OCI-LY1 (cell line): ENCODE data around the gene KRABD2.

ENCODE experiments used
- H2AFZ ChIP-seq: fragments of 200-600 bp; sonication (generic), shearing (Covaris generic); 2 replicates; pipeline ENCODE4 v1.6.0; 2014; ENCODE audit warnings: antibody characterized with exemption, mild to moderate bottlenecking, low read length
- H3F3A ChIP-seq: fragments of 200-600 bp; sonication (generic), shearing (Covaris generic); 2 replicates; pipeline ENCODE4 v1.6.0; 2014; ENCODE audit warnings: mild to moderate bottlenecking, antibody characterized with exemption, low read length, moderate library complexity; ENCODE audit not compliant: insufficient read depth
- H3K27ac ChIP-seq: fragments of 200-600 bp; sonication (generic); 2 replicates; pipeline ENCODE4 v1.5.1; 2014; ENCODE audit warnings: low read length, mixed run types, mild to moderate bottlenecking, low read depth; ENCODE audit not compliant: poor library complexity, severe bottlenecking
- H3K27me3 ChIP-seq: fragments of 200-600 bp; sonication (generic); 2 replicates; pipeline ENCODE4 v1.6.0; 2014; ENCODE audit warnings: antibody characterized with exemption, mild to moderate bottlenecking, low read length, moderate library complexity; ENCODE audit not compliant: insufficient read depth
- H3K36me3 ChIP-seq: fragments of 200-600 bp; sonication (generic); 2 replicates; pipeline ENCODE4 v1.6.1; 2014; ENCODE audit warnings: mild to moderate bottlenecking, antibody characterized with exemption, low read length, moderate library complexity, mixed read lengths; ENCODE audit not compliant: insufficient read depth
- H3K4me1 ChIP-seq: fragments of 200-600 bp; sonication (generic); 2 replicates; pipeline ENCODE4 v1.5.1; 2014; ENCODE audit warnings: mild to moderate bottlenecking, low read length, moderate library complexity; ENCODE audit not compliant: insufficient read depth, severe bottlenecking
- H3K4me2 ChIP-seq: fragments of 200-600 bp; sonication (generic), shearing (Covaris generic); 2 replicates; pipeline ENCODE4 v1.6.1; 2014; ENCODE audit warnings: low read length
- H3K4me3 ChIP-seq: fragments of 200-600 bp; sonication (generic); 2 replicates; pipeline ENCODE4 v1.5.1; 2014; ENCODE audit warnings: low read length, low read depth, mild to moderate bottlenecking, mixed read lengths; ENCODE audit not compliant: poor library complexity, severe bottlenecking
- H3K79me2 ChIP-seq: fragments of 200-600 bp; shearing (Covaris generic); 2 replicates; pipeline ENCODE4 v1.6.1; 2016; ENCODE audit warnings: mixed run types, low read length, mixed read lengths; ENCODE audit not compliant: insufficient read depth
- H3K9ac ChIP-seq: fragments of 200-600 bp; sonication (generic), shearing (Covaris generic); 2 replicates; pipeline ENCODE4 v1.6.1; 2014; ENCODE audit warnings: mild to moderate bottlenecking, low read length, mixed read lengths
- H3K9me2 ChIP-seq: fragments of 200-600 bp; sonication (generic), shearing (Covaris generic); 2 replicates; pipeline ENCODE4 v1.6.1; 2014; ENCODE audit warnings: low read depth, mild to moderate bottlenecking, low read length, mixed read lengths
- H3K9me3 ChIP-seq: fragments of 200-600 bp; shearing (Covaris generic); 2 replicates; pipeline ENCODE4 v1.6.1; 2014; ENCODE audit warnings: low read length, mixed read lengths
- H4K20me1 ChIP-seq: fragments of 200-600 bp; sonication (generic), shearing (Covaris generic); 2 replicates; pipeline ENCODE4 v1.6.0; 2016; ENCODE audit warnings: mild to moderate bottlenecking, low read length; ENCODE audit not compliant: insufficient read depth
- EZH2 ChIP-seq: fragments of 200-600 bp; sonication (generic), shearing (Covaris generic); IDR thresholded peaks from 2 replicates; pipeline ENCODE4 v1.8.0; 2017; ENCODE audit warnings: borderline replicate concordance, mixed run types, mild to moderate bottlenecking, antibody characterized with exemption, low read length, moderate library complexity, mixed read lengths
- TF ChIP-seq, protein P1 (sequence below): fragments of 200-600 bp; sonication (generic), shearing (Covaris generic); IDR thresholded peaks from 2 replicates; pipeline ENCODE4 v1.5.1; 2017; ENCODE audit warnings: mild to moderate bottlenecking, antibody characterized with exemption, low read length, moderate library complexity, mixed read lengths

KRABD2 gene

DNA sequence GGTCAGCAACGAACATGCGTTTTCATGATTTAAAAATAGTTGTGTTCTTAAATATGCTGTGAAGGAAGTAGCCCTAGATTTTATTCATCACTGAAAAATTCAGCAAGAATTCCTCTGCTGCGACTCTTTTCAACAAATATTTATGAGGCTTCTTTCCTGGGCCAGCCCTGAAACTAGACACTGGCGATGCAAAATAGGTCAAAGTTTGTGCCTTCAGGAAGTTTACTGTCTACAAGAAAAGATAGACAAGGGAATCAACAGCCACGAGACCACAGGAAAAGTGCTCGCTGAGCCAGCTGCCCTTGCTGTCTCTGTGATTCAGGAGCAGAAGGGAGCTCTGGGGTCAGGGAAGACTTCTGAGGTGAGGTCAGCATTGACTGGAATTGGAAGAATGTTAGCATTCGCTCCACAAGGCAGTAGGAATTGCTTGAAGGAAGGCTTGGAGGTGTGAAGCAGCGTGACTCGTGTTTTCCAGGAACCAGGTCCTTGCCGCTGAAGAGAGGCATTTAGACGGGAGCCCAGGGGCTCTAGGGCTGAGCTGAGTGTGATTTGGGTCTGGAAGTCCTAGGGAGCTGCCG lies 8.4 kb upstream of the KRABD2 start:
- Histone ChIP-seq H3F3A (0 out of 2 replicates have a peak, but pooled peaks cover 8% of the 10 kb centered on the region), H3K4me3 (no peak overlapping the region), H4K20me1 (no peaks in the 10 kb centered on the region), H3K9me3 (no peaks in the 10 kb centered on the region), H3K27me3 (no peaks in the 10 kb centered on the region), H3K36me3 (peaks cover 28% of the 10 kb centered on the region), H3K79me2 (peaks cover 19% of the 10 kb centered on the region), H3K4me2 (peak overlapping the region; percentile 87; the same call in 1 of the 2 replicates), H3K4me1 (peaks cover 31% of the 10 kb centered on the region), H3K27ac (no peak overlapping the region), H2AFZ (no peak overlapping the region), H3K9ac (no peak overlapping the region), H3K9me2 (no peaks in the 10 kb centered on the region)
- no peak for TF ChIP-seq EZH2
- TF ChIP-seq, protein P1, sequence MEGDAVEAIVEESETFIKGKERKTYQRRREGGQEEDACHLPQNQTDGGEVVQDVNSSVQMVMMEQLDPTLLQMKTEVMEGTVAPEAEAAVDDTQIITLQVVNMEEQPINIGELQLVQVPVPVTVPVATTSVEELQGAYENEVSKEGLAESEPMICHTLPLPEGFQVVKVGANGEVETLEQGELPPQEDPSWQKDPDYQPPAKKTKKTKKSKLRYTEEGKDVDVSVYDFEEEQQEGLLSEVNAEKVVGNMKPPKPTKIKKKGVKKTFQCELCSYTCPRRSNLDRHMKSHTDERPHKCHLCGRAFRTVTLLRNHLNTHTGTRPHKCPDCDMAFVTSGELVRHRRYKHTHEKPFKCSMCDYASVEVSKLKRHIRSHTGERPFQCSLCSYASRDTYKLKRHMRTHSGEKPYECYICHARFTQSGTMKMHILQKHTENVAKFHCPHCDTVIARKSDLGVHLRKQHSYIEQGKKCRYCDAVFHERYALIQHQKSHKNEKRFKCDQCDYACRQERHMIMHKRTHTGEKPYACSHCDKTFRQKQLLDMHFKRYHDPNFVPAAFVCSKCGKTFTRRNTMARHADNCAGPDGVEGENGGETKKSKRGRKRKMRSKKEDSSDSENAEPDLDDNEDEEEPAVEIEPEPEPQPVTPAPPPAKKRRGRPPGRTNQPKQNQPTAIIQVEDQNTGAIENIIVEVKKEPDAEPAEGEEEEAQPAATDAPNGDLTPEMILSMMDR: no peak

DNA sequence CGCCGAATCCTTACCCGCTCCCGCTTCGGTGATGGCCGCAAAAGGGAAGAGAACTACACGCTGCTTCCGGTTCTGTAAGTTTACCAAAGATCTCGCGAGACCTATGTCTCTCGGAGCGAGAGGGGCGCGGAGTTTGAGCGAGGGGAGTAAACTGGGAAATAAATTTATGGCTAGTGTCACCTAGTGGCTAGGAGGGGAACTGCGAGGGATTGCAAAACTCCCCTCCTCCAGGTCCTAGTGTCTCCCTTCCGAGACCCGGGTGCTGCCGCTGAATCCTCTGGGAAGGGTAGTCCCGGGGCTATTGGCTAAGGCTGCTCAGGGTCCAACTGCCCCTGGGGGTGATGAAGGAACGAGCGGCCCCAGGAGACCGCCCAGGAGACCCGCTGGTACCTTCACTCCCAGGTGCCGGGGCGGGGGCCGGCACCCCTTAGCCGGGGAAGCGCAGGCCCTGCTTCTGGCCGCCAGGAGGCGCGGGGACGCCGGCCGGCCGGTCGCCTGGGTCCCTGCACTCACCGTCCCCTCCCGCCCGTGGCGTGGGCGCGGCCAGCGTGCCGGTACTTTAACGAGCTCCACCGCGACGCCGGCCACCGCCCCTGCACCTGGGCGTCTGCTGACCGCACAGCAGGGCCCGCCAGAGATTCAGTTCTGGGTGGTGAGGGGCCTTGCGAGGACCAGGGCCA lies 6.8 kb upstream of the KRABD2 start, which contains the start of gene RPL26:
TSS of gene RPL26 (minus strand) at position 51 of the 680 bp plus-strand sequence. CDS start 883 bp downstream, outside the sequence.
- peak within 1 kb of the TSS; percentile 89 for H3K4me3 ChIP-seq
- no peaks in the 10 kb centered on the region for H3K27me3 ChIP-seq
- no peaks in the 10 kb centered on the region for H4K20me1 ChIP-seq
- no peaks in the 10 kb centered on the region for H3K9me2 ChIP-seq
- peak within 1 kb of the TSS; percentile 68; the same call in 1 of the 2 replicates for H2AFZ ChIP-seq
- peaks cover 44% of the 10 kb centered on the region for H3K36me3 ChIP-seq
- H3K9me3 ChIP-seq: no peaks in the 10 kb centered on the region
- peaks cover 40% of the 10 kb centered on the region for H3K4me1 ChIP-seq
- H3K9ac ChIP-seq: peak within 1 kb of the TSS; percentile 96
- H3K27ac ChIP-seq: peak within 1 kb of the TSS; percentile 65
- peak within 1 kb of the TSS; percentile 87 for H3K4me2 ChIP-seq
- peaks cover 19% of the 10 kb centered on the region for H3K79me2 ChIP-seq
- TF ChIP-seq, protein P1: peak; percentile 98
- no peak for TF ChIP-seq EZH2
- 0 out of 2 replicates have a peak, but pooled peaks cover 8% of the 10 kb centered on the region for H3F3A ChIP-seq

GRCh38 chr17:8382880-8383142 lies 6.3 kb upstream of the KRABD2 start:
- H3K9ac ChIP-seq: peak overlapping the region; percentile 91
- H3K9me3 ChIP-seq: no peaks in the 10 kb centered on the region
- H3F3A ChIP-seq: peaks cover 8% of the 10 kb centered on the region; the same call in 1 of the 2 replicates
- H2AFZ ChIP-seq: no peak overlapping the region
- peak overlapping the region; percentile 65 for H3K27ac ChIP-seq
- no peaks in the 10 kb centered on the region for H4K20me1 ChIP-seq
- no peaks in the 10 kb centered on the region for H3K27me3 ChIP-seq
- H3K4me2 ChIP-seq: peak overlapping the region; percentile 87
- peaks cover 19% of the 10 kb centered on the region for H3K79me2 ChIP-seq
- TF ChIP-seq, protein P1: no peak
- no peak for TF ChIP-seq EZH2
- H3K9me2 ChIP-seq: no peaks in the 10 kb centered on the region
- peak overlapping the region; percentile 89 for H3K4me3 ChIP-seq
- peaks cover 41% of the 10 kb centered on the region for H3K4me1 ChIP-seq
- H3K36me3 ChIP-seq: peaks cover 49% of the 10 kb centered on the region
